SJSA1 (cell line): ENCODE data around the gene SLC35B2. TPM values are rescaled to one million over a fixed set of nuclear protein-coding genes. Genes with fewer than 3 reads are reported as not detected.
A peak's percentile ranks its signal among the peaks of the same experiment; 100 is the strongest.

Source experiments
- DNase-seq, 2 experiments: peaks; one replicate each; pipeline ENCODE4 v3.0.0-alpha.2; 2015 to 2020; ENCODE audit warnings: low spot score in 2 of 2, low read depth in 1 of 2
- H3K27ac ChIP-seq: fragments of 250-450 bp; sonication (Bioruptor Pico); 2 replicates; pipeline ENCODE4 v1.5.1; 2020; ENCODE audit warnings: mild to moderate bottlenecking, moderate library complexity
- H3K27me3 ChIP-seq: fragments of 250-450 bp; sonication (Bioruptor Pico); replicated peaks from 2 replicates; pipeline ENCODE4 v1.5.1; 2020; ENCODE audit warnings: mild to moderate bottlenecking, moderate library complexity
- H3K36me3 ChIP-seq: fragments of 250-450 bp; sonication (Bioruptor Pico); 2 replicates; pipeline ENCODE4 v1.5.1; 2020; ENCODE audit warnings: mild to moderate bottlenecking
- H3K4me1 ChIP-seq: fragments of 250-450 bp; sonication (Bioruptor Pico); replicated peaks from 2 replicates; pipeline ENCODE4 v1.6.1; 2021; ENCODE audit warnings: mild to moderate bottlenecking
- H3K4me3 ChIP-seq: fragments of 250-450 bp; sonication (Bioruptor Pico); 2 replicates; pipeline ENCODE4 v1.5.1; 2020; ENCODE audit warnings: mild to moderate bottlenecking
- H3K9me3 ChIP-seq: fragments of 250-450 bp; sonication (Bioruptor Pico); replicated peaks from 2 replicates; pipeline ENCODE4 v1.5.1; 2020; ENCODE audit warnings: mild to moderate bottlenecking
- total RNA-seq: library from RNA; depleted of rRNA; stranded (reverse); fragments of >200 nt; shearing (Covaris generic); gene quantifications from 2 replicates; pipeline ENCODE4 v1.2.3, GENCODE V29; 2014; rRNA removed

The SLC35B2 gene
- total RNA-seq: 89.9 and 107 TPM in 2 replicates

DNA sequence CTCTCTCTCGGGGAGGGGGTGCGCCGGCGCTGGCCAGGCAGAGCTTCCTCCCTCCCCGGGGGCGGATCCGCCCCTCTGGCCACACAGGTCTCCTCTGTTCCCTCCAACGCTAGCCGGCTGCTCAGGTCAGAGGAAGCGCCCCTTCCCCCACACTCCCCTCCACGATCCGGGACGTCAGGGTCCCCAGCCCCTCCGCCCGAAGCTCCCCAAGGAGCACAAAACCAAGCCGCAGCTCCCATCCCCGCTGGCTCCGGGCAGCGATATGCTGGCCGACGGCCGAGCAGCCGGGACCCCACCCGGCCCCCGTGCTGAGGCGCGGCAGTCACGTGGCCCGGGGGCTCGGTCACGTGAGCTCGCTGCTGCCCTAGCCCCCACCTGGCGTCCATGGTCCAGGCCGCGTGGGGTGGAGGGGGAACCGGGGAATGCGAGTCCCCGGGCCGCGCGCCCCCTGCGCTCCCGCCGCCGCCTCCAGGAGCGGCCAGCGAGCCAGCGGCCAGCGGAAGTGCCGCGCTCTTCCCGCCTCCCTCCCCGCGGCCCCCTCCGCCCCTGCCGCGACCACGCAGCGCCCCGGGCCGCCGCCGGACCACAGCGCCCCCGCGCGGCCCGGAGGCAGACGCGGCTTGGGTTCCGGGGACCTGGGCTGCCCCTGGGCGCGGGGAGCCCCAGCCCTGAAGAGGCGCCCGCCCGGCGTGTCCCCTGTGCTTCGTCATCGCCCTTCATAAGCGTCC lies at the start of gene SLC35B2:
SLC35B2 (minus strand) TSS at position 504 of the 728 bp plus-strand sequence; CDS start at position 386, 118 bp downstream.
- peak; percentile 77 to 81 for DNase-seq
- Histone ChIP-seq H3K36me3 (peaks cover 93% of the 10 kb centered on the region), H3K9me3 (no peaks in the 10 kb centered on the region), H3K4me3 (peak within 1 kb of the TSS; percentile 80), H3K27ac (peak within 1 kb of the TSS; percentile 65), H3K4me1 (peaks cover 16% of the 10 kb centered on the region), H3K27me3 (no peaks in the 10 kb centered on the region)

GRCh38 chr6:44306710-44307109 lies 49.4 kb upstream of the SLC35B2 start:
- Histone ChIP-seq H3K36me3 (peaks cover 93% of the 10 kb centered on the region), H3K4me3 (no peak overlapping the region), H3K4me1 (no peaks in the 10 kb centered on the region), H3K27me3 (no peaks in the 10 kb centered on the region), H3K9me3 (no peaks in the 10 kb centered on the region), H3K27ac (no peak overlapping the region)
- no peak for DNase-seq

- H3K4me1 ChIP-seq: no peaks in the 10 kb centered on the region
- no peak overlapping the region for H3K4me3 ChIP-seq
- H3K36me3 ChIP-seq: peaks cover 93% of the 10 kb centered on the region
- H3K9me3 ChIP-seq: no peaks in the 10 kb centered on the region
- no peak overlapping the region for H3K27ac ChIP-seq
- no peak for DNase-seq
- no peaks in the 10 kb centered on the region for H3K27me3 ChIP-seq
Observed at GRCh38 chr6:44305200-44305725, 47.9 kb upstream of the SLC35B2 start.

DNA sequence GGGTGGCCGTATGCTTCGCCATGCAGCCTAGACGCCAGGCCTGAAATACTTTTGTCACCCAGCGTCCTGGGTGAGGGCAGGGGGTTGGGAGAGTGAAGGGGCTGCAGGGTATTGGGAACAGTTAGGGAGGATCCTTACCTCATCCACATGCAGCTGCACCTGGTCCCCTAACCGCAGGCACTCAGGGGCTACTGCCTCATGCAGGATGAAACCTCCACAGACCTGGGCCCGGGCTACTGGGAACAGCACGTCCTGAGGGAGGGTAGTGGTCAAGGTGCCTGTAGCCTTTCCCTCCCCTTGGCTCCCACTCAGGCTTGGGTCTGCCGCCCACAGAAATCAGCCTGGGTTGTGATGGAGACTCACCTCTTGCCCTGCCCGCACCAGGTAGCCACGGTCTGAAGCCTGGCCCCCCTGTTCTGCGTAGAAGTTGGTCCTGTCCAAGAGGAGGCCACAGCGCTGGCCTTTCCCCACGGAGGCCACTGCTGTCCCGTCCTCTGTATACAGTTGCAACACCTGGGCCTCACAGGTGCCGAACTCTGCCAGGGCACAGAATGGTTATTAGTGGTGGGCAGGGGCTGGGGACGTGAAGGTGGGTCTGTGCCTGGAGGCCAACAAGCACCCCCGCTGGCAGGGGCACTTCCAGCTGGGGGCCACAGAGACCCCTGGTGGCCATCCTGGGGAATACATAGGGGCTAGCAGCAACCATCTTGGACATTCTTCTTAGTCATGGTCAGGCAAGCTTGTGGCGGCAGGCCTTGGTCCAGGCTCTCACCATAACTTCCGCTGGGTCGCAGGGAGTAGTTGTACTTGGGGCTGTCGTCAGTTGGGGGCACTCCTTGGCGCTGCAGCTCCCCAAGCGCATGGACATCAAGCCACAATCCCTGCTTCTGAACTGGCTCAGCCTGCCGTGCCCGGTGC lies 47.2 kb upstream of the SLC35B2 start:
- no peak overlapping the region for H3K4me3 ChIP-seq
- H3K4me1 ChIP-seq: no peaks in the 10 kb centered on the region
- H3K27me3 ChIP-seq: no peaks in the 10 kb centered on the region
- no peak overlapping the region for H3K27ac ChIP-seq
- DNase-seq: peak in 1 of 2 experiments; percentile 14
- H3K9me3 ChIP-seq: no peaks in the 10 kb centered on the region
- H3K36me3 ChIP-seq: peaks cover 88% of the 10 kb centered on the region

DNA sequence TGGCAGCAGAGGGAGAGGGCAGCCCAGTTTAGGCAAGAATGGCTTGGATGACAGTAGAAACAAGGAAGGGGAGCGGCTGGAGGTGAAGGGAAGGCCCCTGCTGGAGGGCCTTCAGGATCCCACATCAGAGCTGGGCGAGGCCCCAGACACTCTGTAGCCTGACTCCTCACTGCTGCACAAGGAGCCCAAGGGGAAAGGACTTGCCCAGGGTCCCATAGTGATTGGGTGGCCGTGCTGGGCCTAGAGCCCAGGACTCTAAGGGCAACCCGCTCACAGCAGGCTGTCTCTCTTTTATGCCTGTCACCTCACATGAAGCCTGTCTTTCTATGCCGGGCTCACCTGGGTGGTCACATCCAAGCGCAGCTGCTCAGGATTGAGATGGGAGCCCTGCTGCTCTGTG lies 46.5 kb upstream of the SLC35B2 start:
- H3K36me3 ChIP-seq: peaks cover 81% of the 10 kb centered on the region
- H3K9me3 ChIP-seq: no peaks in the 10 kb centered on the region
- H3K27ac ChIP-seq: no peak overlapping the region
- no peaks in the 10 kb centered on the region; the same call in 1 of the 2 replicates for H3K27me3 ChIP-seq
- H3K4me1 ChIP-seq: no peaks in the 10 kb centered on the region
- no peak overlapping the region for H3K4me3 ChIP-seq
- DNase-seq: no peak

DNA sequence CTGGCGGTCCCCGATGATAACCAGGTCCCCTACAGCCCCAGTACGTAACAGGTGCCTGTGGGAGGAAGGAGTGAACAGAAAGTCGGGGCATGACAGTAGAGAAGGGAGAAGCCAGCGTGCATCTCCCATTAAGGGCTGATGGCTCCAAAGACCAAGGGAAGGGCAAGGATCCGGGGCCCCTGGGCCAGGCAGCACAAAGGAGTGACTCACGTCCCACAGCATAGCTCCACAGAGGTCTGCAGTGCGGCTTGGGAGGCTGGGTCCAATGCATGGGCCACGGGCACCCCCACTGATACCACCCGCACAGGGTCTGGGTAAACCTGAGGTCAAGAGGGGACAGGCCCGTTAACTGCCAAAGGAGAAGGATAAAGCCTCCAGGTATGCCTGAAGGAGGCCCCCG lies 45.5 kb upstream of the SLC35B2 start:
- Histone ChIP-seq H3K9me3 (no peaks in the 10 kb centered on the region), H3K4me1 (peaks cover 2% of the 10 kb centered on the region), H3K36me3 (peaks cover 76% of the 10 kb centered on the region), H3K4me3 (no peak overlapping the region), H3K27me3 (peaks cover 10% of the 10 kb centered on the region), H3K27ac (no peak overlapping the region)
- DNase-seq: no peak

DNA sequence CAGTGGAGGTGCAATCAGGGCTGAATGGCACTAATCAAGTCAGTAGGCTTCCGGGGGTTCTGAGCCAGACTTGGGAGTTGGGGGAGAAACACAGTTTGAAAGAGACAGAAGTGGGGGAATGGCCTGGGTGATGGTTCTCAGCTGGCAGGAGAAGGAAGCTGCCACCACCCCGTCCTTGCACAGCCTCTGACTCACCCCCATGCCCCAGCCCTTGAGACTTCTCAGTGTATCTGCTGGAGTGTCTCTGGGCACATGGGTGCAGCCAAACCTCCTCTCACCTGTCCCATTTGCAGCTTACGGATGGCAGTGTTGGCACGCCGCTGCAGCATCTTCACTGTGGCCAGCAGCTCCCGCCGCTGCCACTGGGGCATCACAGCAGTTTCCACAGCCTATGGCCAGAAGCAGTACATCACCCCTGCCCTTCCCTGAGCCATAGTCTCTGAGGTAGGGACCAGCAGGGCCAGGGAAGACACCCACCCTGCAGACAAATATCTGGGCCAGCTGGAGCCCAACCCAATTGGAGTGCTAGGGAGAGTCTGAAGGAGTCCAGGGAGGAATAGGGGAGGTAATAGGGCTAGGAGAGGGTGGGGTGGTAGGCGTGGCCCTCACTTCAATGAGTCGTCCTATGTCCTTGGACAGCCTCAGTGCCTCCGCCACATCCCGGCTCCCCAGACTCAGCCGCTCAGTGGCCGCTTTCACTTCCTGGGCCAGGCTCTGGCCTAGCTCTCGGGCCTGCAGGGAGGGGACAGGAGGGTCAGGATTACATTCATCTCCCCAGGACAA lies 44.6 kb upstream of the SLC35B2 start:
- no peak for DNase-seq
- Histone ChIP-seq H3K4me1 (peaks cover 10% of the 10 kb centered on the region), H3K9me3 (no peaks in the 10 kb centered on the region), H3K36me3 (peaks cover 70% of the 10 kb centered on the region), H3K4me3 (no peak overlapping the region), H3K27ac (no peak overlapping the region), H3K27me3 (peaks cover 19% of the 10 kb centered on the region)

DNA sequence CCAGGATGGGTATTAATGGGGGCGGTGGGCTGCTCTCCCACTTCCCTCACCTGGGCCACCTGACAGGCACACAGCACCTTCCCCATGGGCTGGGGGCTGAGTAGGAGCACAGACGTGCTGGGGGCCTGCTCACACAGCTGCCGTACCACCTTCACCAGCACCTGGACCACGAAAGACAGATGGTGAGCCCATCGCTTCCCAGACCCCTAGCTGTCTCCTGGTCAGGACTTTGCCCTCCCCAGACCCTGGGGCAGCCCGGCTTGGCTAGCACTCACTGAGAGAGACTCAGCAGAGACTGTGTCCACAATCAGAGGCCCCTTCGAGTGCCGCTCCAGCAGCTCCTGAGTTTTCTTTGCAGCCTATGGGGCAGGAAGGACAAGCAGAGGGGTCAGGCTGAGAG lies 43.8 kb upstream of the SLC35B2 start:
- no peak overlapping the region for H3K4me3 ChIP-seq
- H3K27ac ChIP-seq: no peak overlapping the region
- H3K36me3 ChIP-seq: peaks cover 61% of the 10 kb centered on the region

GRCh38 chr6:44300292-44300823 lies 43.0 kb upstream of the SLC35B2 start:
- peaks cover 34% of the 10 kb centered on the region for H3K27me3 ChIP-seq
- H3K36me3 ChIP-seq: peaks cover 54% of the 10 kb centered on the region
- no peak overlapping the region for H3K27ac ChIP-seq
- no peaks in the 10 kb centered on the region for H3K9me3 ChIP-seq
- H3K4me1 ChIP-seq: peaks cover 10% of the 10 kb centered on the region
- DNase-seq: no peak
- no peak overlapping the region for H3K4me3 ChIP-seq

More for the DNA sequence above, 43.8 kb upstream of the SLC35B2 start:
- no peak for DNase-seq
- no peaks in the 10 kb centered on the region for H3K9me3 ChIP-seq
- peaks cover 10% of the 10 kb centered on the region for H3K4me1 ChIP-seq
- peaks cover 27% of the 10 kb centered on the region for H3K27me3 ChIP-seq

DNA sequence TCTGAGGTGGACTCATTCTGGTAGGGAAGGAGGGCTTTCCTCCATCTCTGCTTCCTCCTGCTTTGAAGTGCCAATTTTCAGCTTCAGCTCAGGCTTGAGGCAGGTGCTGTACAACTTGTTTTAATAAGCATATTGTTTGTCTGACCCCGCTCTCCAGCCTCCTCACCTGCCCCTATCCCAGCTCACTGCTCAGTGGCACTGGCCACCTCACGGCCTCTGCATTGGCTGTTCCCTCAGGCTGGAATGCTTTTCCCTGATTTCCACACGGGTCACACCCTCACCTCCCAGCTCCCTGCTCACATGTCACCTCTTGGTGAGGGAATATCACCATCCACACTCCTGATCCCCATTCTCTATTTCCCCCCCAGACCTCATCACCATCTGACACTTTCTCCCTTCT lies 41.5 kb upstream of the SLC35B2 start:
- no peak for DNase-seq
- H3K36me3 ChIP-seq: peaks cover 39% of the 10 kb centered on the region
- peaks cover 10% of the 10 kb centered on the region for H3K4me1 ChIP-seq
- peaks cover 39% of the 10 kb centered on the region for H3K27me3 ChIP-seq
- H3K27ac ChIP-seq: no peak overlapping the region
- no peak overlapping the region for H3K4me3 ChIP-seq
- no peaks in the 10 kb centered on the region for H3K9me3 ChIP-seq

DNA sequence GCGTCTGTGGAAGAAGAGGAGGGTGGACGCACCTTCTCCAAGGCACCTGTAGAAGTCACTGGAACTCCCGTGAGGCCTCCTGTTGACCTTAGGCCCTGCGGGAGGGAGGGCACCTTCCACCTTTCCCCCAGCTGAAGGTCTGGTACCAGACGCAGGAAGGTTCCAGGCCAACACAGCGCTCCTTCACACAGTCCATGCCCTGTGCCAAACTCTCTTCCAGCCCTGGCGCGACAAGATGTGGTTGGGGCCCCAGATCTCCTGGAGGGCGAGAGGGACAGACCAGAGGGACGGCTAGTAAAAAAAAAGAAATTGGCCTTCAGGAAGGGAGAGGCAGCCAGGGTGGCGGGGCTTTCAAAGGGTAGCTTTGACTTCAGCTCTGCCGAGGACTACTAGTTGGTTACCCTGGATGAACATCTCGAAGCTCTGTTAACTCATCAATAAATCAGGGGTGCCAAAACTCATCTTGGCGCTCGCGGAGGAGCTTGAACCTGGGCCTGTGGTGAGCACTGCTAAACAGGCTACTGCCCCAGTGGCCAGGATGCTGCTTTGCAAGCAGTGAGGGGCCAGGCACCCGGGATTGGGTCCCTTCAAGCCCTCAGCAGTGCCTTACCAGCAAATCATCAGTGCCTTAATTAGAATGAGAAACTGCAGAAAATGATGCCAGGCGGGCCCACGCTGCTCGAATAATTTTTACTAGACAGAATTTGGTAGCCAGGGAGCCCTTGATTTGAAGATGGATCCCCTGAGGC lies 40.9 kb upstream of the SLC35B2 start:
- no peak overlapping the region for H3K4me3 ChIP-seq
- peaks cover 33% of the 10 kb centered on the region for H3K36me3 ChIP-seq
- no peaks in the 10 kb centered on the region for H3K9me3 ChIP-seq
- DNase-seq: no peak
- peaks cover 10% of the 10 kb centered on the region for H3K4me1 ChIP-seq
- peaks cover 39% of the 10 kb centered on the region for H3K27me3 ChIP-seq
- H3K27ac ChIP-seq: no peak overlapping the region

DNA sequence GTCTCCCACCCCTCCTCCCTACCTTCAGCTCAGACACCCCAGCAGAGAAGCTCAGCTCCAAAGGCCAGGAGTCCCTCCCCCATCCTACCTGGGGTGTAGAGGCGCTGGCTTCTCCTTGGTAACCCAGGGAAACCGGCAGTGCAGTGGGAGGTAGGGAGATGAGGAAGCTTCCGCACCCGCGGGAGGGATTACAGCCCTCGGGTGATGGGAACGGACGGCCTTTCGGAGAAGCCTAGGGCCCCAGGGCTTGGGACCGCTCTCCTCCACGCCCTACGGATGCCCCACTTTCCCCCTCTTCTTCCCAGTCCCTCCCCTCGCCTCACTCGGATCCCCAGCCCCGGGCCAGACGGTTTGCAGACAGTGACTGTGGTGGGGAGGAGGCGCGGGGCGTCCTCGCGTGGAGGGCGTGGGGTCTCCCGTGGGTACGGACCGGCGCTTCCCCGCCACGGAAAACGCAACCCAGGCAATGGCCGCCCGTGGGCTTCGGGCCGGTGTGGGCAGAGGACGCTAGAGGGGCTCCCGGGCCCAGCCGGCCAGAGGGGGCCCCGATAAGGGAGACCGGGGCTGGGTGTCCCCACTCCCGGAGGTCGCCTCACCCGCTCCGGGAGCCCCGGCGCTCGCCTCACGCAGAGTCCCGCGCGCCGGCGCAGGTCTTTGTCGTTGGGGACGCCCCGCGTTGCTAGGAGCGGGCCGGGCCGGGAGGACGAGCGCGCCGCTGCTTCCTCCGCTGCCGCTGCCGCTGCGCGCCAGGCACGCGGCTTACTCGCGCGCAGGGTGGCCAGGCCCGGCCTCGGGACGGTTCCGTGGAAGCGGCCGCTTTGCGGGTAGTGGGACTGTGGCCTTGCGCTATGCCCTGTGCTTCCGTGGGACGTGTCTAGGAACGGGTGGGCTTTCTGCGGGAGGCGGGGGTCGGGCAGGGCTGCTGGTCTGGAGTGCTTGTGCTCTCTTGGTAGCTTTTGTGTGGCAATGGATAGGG lies 40.0 kb upstream of the SLC35B2 start:
- H3K9me3 ChIP-seq: no peaks in the 10 kb centered on the region
- H3K27me3 ChIP-seq: peaks cover 46% of the 10 kb centered on the region
- H3K4me3 ChIP-seq: no peak overlapping the region
- no peak for DNase-seq
- peaks cover 24% of the 10 kb centered on the region for H3K36me3 ChIP-seq
- peaks cover 10% of the 10 kb centered on the region for H3K4me1 ChIP-seq
- H3K27ac ChIP-seq: no peak overlapping the region
